Neural cell (in vitro differentiated cells): ENCODE results near the gene HOXB4. TPM values are rescaled to one million over a fixed set of nuclear protein-coding genes. Genes with fewer than 3 reads are reported as not detected.

Experiments
- H2AFZ ChIP-seq: fragments of 200-600, 300-800 bp; sonication (generic), shearing (Covaris generic); 2 replicates; pipeline ENCODE4 v1.6.0; 2014; ENCODE audit warnings: low read depth, mild to moderate bottlenecking, antibody characterized with exemption, low read length, moderate library complexity
- H3F3A ChIP-seq: fragments of 200-600 bp; shearing (Covaris generic); 2 replicates; pipeline ENCODE4 v1.6.1; 2016; ENCODE audit warnings: mild to moderate bottlenecking, moderate library complexity, mixed read lengths, antibody characterized with exemption, low read length; ENCODE audit not compliant: insufficient read depth, poor library complexity, severe bottlenecking
- H3K27ac ChIP-seq: fragments of 200-600, 300-800 bp; sonication (generic), shearing (Covaris generic); 2 replicates; pipeline ENCODE4 v1.5.1; 2014; ENCODE audit warnings: mild to moderate bottlenecking, low read length, moderate library complexity
- H3K27me3 ChIP-seq: fragments of 300-800, 200-600 bp; sonication (generic), shearing (Covaris generic); 2 replicates; pipeline ENCODE4 v1.6.0; 2014; ENCODE audit warnings: mild to moderate bottlenecking, low read depth, low read length, moderate library complexity; ENCODE audit not compliant: insufficient read depth
- H3K36me3 ChIP-seq: fragments of 300-800, 200-600 bp; sonication (generic), shearing (Covaris generic); 2 replicates; pipeline ENCODE4 v1.5.1; 2014; ENCODE audit warnings: mild to moderate bottlenecking, antibody characterized with exemption, low read length, moderate library complexity; ENCODE audit not compliant: insufficient read depth
- H3K4me2 ChIP-seq: fragments of 300-800, 200-600 bp; sonication (generic), shearing (Covaris generic); 2 replicates; pipeline ENCODE4 v1.6.0; 2014; ENCODE audit warnings: mild to moderate bottlenecking, low read length
- H3K4me3 ChIP-seq: fragments of 300-800, 200-600 bp; sonication (generic), shearing (Covaris generic); 2 replicates; pipeline ENCODE4 v1.5.1; 2014; ENCODE audit warnings: mild to moderate bottlenecking, low read length, moderate library complexity
- H3K79me2 ChIP-seq: fragments of 200-600 bp; shearing (Covaris generic); replicated peaks from 2 replicates; pipeline ENCODE4 v1.6.0; 2014; ENCODE audit warnings: mild to moderate bottlenecking, low read length, moderate library complexity; ENCODE audit not compliant: insufficient read depth
- H3K9ac ChIP-seq: fragments of 300-800, 200-600 bp; sonication (generic), shearing (Covaris generic); 2 replicates; pipeline ENCODE4 v1.6.1; 2016; ENCODE audit warnings: mild to moderate bottlenecking, low read length, mixed read lengths
- H3K9me2 ChIP-seq: fragments of 200-600 bp; shearing (Covaris generic); 2 replicates; pipeline ENCODE4 v1.6.1; 2016; ENCODE audit warnings: mild to moderate bottlenecking, low read length, mixed read lengths; ENCODE audit not compliant: insufficient read depth
- H3K9me3 ChIP-seq: fragments of 200-600, 300-800 bp; sonication (generic), shearing (Covaris generic); 2 replicates; pipeline ENCODE4 v1.6.1; 2016; ENCODE audit warnings: mild to moderate bottlenecking, mixed run types, low read length, moderate library complexity, mixed read lengths
- H4K20me1 ChIP-seq: fragments of 200-600 bp; shearing (Covaris generic); 2 replicates; pipeline ENCODE4 v1.6.1; 2016; ENCODE audit warnings: mild to moderate bottlenecking, mixed run types; ENCODE audit not compliant: insufficient read depth
- EP300 ChIP-seq: fragments of 450-650 bp; conservative IDR thresholded peaks from 2 replicates; pipeline ENCODE4 v1.6.1; 2014; ENCODE audit warnings: antibody characterized with exemption, mild to moderate bottlenecking, moderate library complexity; ENCODE audit not compliant: poor library complexity, severe bottlenecking
- EZH2 ChIP-seq: fragments of 200-600, 300-800 bp; shearing (Covaris generic), sonication (generic); IDR thresholded peaks from 2 replicates; pipeline ENCODE4 v1.6.1; 2014; ENCODE audit warnings: antibody characterized with exemption, low read length, borderline replicate concordance, mild to moderate bottlenecking; ENCODE audit not compliant: insufficient read depth, poor library complexity, severe bottlenecking
- MXI1 ChIP-seq: fragments of 450-650 bp; conservative IDR thresholded peaks from 2 replicates; pipeline ENCODE4 v1.6.1; 2014; ENCODE audit warnings: antibody characterized with exemption, mild to moderate bottlenecking; ENCODE audit not compliant: poor library complexity, severe bottlenecking
- POLR2AphosphoS5 ChIP-seq: IDR thresholded peaks from 2 replicates; pipeline ENCODE4 v1.6.1; 2012
- RAD21 ChIP-seq: fragments of 450-650 bp; conservative IDR thresholded peaks from 2 replicates; pipeline ENCODE4 v1.6.1; 2014; ENCODE audit warnings: antibody characterized with exemption, mild to moderate bottlenecking, moderate library complexity
- SMC3 ChIP-seq: fragments of 450-650 bp; conservative IDR thresholded peaks from 2 replicates; pipeline ENCODE4 v1.6.1; 2014; ENCODE audit warnings: antibody characterized with exemption, mild to moderate bottlenecking, moderate library complexity; ENCODE audit not compliant: poor library complexity
- TAF1 ChIP-seq: IDR thresholded peaks from 2 replicates; pipeline ENCODE4 v1.6.1; 2012; ENCODE audit warnings: low read depth
- polyA plus RNA-seq: library from polyadenylated mRNA; depleted of rRNA; stranded (reverse); fragments of >200 nt; gene quantifications from 2 replicates; pipeline ENCODE4 v1.2.3, GENCODE V29; 2014
- TF ChIP-seq, protein P1 (sequence below): fragments of 450-650 bp; IDR thresholded peaks from 2 replicates; pipeline ENCODE4 v1.5.1; 2014; ENCODE audit warnings: antibody characterized with exemption, mild to moderate bottlenecking, moderate library complexity; ENCODE audit not compliant: poor library complexity, severe bottlenecking
- TF ChIP-seq, protein P2 (sequence below): IDR thresholded peaks from 2 replicates; pipeline ENCODE4 v1.6.1; 2012; ENCODE audit warnings: borderline replicate concordance

HOXB4 gene
- polyA plus RNA-seq, 1 donor from 2014 or later = not detected

DNA sequence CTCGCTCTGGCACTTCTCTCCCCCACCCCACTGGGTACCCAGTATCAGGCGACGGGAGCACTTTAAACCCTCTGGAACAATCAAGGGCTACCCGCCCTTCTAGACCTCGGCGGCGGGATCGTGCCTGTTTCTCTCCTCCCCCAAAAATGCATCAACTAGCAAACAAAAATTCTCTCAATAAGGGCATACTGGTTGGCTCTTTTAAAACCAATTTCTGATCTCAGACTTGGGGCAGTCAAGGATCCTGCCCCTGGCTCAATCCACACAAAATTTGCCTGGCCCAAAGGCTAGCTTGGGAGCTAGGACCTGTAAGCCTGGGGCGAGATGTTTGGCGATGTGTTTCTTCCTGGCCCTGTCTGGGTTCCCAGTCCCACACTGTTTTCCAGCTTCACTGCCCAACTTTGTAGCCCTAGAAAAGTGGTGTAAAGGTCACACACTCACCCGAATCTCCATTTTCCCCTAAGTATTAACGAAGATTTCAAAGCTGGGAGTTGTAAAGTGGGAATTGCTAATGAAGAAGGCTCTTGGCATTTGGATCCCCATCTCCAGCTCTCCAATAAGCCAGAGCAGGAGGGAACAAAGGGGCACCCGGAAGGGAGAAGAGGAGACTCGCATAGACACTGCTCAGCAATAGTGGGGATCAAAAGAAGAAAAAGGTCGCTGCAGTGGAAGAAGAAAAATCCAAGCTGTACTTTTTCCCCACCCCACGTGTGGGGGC lies 18.9 kb downstream of the HOXB4 start:
- Histone ChIP-seq H2AFZ (no peak overlapping the region), H3K27me3 (peaks cover 98% of the 10 kb centered on the region), H3K4me3 (no peak overlapping the region), H3K27ac (no peak overlapping the region), H3K4me2 (no peak overlapping the region), H3K79me2 (no peaks in the 10 kb centered on the region), H3K9me2 (no peaks in the 10 kb centered on the region), H3F3A (no peaks in the 10 kb centered on the region), H3K9me3 (no peaks in the 10 kb centered on the region), H3K9ac (no peak overlapping the region), H3K36me3 (no peaks in the 10 kb centered on the region), H4K20me1 (no peaks in the 10 kb centered on the region)
- no peak for TF ChIP-seq MXI1
- TF ChIP-seq, protein P1, sequence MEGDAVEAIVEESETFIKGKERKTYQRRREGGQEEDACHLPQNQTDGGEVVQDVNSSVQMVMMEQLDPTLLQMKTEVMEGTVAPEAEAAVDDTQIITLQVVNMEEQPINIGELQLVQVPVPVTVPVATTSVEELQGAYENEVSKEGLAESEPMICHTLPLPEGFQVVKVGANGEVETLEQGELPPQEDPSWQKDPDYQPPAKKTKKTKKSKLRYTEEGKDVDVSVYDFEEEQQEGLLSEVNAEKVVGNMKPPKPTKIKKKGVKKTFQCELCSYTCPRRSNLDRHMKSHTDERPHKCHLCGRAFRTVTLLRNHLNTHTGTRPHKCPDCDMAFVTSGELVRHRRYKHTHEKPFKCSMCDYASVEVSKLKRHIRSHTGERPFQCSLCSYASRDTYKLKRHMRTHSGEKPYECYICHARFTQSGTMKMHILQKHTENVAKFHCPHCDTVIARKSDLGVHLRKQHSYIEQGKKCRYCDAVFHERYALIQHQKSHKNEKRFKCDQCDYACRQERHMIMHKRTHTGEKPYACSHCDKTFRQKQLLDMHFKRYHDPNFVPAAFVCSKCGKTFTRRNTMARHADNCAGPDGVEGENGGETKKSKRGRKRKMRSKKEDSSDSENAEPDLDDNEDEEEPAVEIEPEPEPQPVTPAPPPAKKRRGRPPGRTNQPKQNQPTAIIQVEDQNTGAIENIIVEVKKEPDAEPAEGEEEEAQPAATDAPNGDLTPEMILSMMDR = no peak
- TF ChIP-seq, protein P2, sequence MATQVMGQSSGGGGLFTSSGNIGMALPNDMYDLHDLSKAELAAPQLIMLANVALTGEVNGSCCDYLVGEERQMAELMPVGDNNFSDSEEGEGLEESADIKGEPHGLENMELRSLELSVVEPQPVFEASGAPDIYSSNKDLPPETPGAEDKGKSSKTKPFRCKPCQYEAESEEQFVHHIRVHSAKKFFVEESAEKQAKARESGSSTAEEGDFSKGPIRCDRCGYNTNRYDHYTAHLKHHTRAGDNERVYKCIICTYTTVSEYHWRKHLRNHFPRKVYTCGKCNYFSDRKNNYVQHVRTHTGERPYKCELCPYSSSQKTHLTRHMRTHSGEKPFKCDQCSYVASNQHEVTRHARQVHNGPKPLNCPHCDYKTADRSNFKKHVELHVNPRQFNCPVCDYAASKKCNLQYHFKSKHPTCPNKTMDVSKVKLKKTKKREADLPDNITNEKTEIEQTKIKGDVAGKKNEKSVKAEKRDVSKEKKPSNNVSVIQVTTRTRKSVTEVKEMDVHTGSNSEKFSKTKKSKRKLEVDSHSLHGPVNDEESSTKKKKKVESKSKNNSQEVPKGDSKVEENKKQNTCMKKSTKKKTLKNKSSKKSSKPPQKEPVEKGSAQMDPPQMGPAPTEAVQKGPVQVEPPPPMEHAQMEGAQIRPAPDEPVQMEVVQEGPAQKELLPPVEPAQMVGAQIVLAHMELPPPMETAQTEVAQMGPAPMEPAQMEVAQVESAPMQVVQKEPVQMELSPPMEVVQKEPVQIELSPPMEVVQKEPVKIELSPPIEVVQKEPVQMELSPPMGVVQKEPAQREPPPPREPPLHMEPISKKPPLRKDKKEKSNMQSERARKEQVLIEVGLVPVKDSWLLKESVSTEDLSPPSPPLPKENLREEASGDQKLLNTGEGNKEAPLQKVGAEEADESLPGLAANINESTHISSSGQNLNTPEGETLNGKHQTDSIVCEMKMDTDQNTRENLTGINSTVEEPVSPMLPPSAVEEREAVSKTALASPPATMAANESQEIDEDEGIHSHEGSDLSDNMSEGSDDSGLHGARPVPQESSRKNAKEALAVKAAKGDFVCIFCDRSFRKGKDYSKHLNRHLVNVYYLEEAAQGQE = no peak
- no peak for TF ChIP-seq EP300
- no peak for TF ChIP-seq SMC3
- TF ChIP-seq RAD21 = no peak
- TF ChIP-seq POLR2AphosphoS5 = no peak
- TF ChIP-seq EZH2 = no peak
- no peak for TF ChIP-seq TAF1

DNA sequence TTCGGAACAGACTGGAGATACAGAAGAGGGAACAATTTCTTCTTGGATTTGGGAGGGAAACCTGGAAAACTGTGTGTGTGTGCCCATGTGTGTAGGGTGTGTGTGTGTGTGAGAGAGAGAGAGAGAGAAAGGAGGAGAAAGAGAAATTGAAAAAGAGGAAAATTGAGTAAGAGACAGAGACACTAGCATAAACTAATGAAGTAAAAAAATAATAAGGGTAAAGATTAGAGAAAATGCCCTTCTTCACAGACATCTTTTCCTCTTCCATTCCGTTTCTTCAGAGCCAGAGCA lies 19.4 kb downstream of the HOXB4 start:
- Histone ChIP-seq H3K4me3 (no peak overlapping the region), H3K27me3 (peaks cover 99% of the 10 kb centered on the region), H3K9ac (no peak overlapping the region), H3K79me2 (no peaks in the 10 kb centered on the region), H3K9me3 (no peaks in the 10 kb centered on the region), H3K36me3 (no peaks in the 10 kb centered on the region), H3F3A (no peaks in the 10 kb centered on the region), H3K4me2 (no peak overlapping the region), H4K20me1 (no peaks in the 10 kb centered on the region), H3K27ac (no peak overlapping the region), H2AFZ (no peak overlapping the region), H3K9me2 (no peaks in the 10 kb centered on the region)
- TF ChIP-seq MXI1 (no peak), POLR2AphosphoS5 (no peak)
